HCT116 (cell line): Measurements from ENCODE around the gene IL26. TPM values are rescaled to one million over a fixed set of nuclear protein-coding genes. Genes with fewer than 3 reads are reported as not detected.

Experiments used
- ATAC-seq: fragments of 200-7000 bp; cut with Tn5 transposase; 2 replicates; pipeline ENCODE4 v1.9.1; 2020; ENCODE audit warnings: mild to moderate bottlenecking, moderate library complexity
- BruUV-seq: library from RNA; stranded (reverse); fragments of 400-500 nt; replicated peaks from 2 replicates; lab custom pipeline; 2021; lab: Mats Ljungman, UMichigan
- CTCF ChIA-PET: fragments of 300-600 bp; sonication (Branson Sonifier 250); formaldehyde crosslinking; loops from one replicate; lab custom pipeline; 2021; ENCODE audit warnings: antibody characterized with exemption; lab: Charles Lee
- POLR2A ChIA-PET: fragments of 300-600, 350-600 bp; sonication (Branson Sonifier 250); formaldehyde crosslinking; loops from one replicate; lab custom pipeline; 2021; ENCODE audit warnings: antibody characterized with exemption; lab: Charles Lee
- RAD21 ChIA-PET, 2 experiments: fragments of 300-600 bp; sonication (Branson Sonifier 250); formaldehyde crosslinking; loops; one replicate each; lab custom pipeline; 2023; ENCODE audit warnings: low total read pairs in 2 of 2; ENCODE audit not compliant: uncharacterized antibody in 2 of 2, unreplicated experiment in 2 of 2, low non-redundant PET in 1 of 2; lab: Charles Lee
- DNase-seq: peaks from one replicate; pipeline ENCODE4 v3.0.0-alpha.2; 2010; ENCODE audit warnings: low read depth, low spot score
- H2AFZ ChIP-seq: fragments of 200-600 bp; shearing (Covaris generic), sonication (generic); 2 replicates; pipeline ENCODE4 v1.6.1; 2017; ENCODE audit warnings: low read depth, mixed run types, mixed read lengths, antibody characterized with exemption, low read length; ENCODE audit not compliant: poor library complexity, severe bottlenecking
- H3K27ac ChIP-seq: 2 replicates; pipeline ENCODE4 v1.5.1; 2012; ENCODE audit warnings: low read depth, low read length
- H3K27me3 ChIP-seq: fragments of 200-600 bp; sonication (generic); 2 replicates; pipeline ENCODE4 v1.6.1; 2016; ENCODE audit warnings: mixed run types, low read length, mixed read lengths; ENCODE audit not compliant: insufficient read depth
- H3K36me3 ChIP-seq, 2 experiments: fragments of 200-500 bp in 1 of 2; fragments of 200-600 bp in 1 of 2; sonication (Bioruptor generic) in 1 of 2; sonication (generic) in 1 of 2; 2 replicates each; pipeline versions ENCODE4 v1.5.1 to v1.6.1; 2014 to 2016; ENCODE audit warnings: low read length in 2 of 2, inconsistent platforms in 1 of 2, mixed read lengths in 1 of 2, mixed run types in 1 of 2; ENCODE audit not compliant: insufficient read depth in 2 of 2, control insufficient read depth in 1 of 2
- H3K4me1 ChIP-seq, 2 experiments: fragments of 200-600 bp in 1 of 2; sonication (generic) in 1 of 2; 2 replicates each; pipeline versions ENCODE4 v1.5.1 to v1.6.1; 2012 to 2017; ENCODE audit warnings: low read length in 2 of 2, inconsistent platforms in 1 of 2, mild to moderate bottlenecking in 1 of 2, mixed read lengths in 1 of 2, mixed run types in 1 of 2, moderate library complexity in 1 of 2; ENCODE audit not compliant: insufficient read depth in 2 of 2, control insufficient read depth in 1 of 2
- H3K4me2 ChIP-seq: fragments of 200-600 bp; sonication (generic); 2 replicates; pipeline ENCODE4 v1.6.1; 2017; ENCODE audit warnings: mixed run types, low read length, mixed read lengths
- H3K4me3 ChIP-seq, 2 experiments: fragments of 200-600 bp in 1 of 2; sonication (generic) in 1 of 2; replicated peaks in 1 of 2; 2 replicates each; pipeline ENCODE4 v1.5.1; 2011 to 2016; ENCODE audit warnings: low read length in 2 of 2, control low read depth in 1 of 2, low read depth in 1 of 2, mild to moderate bottlenecking in 1 of 2, mixed read lengths in 1 of 2, mixed run types in 1 of 2
- H3K79me2 ChIP-seq: fragments of 200-600 bp; sonication (generic); 2 replicates; pipeline ENCODE4 v1.6.1; 2017; ENCODE audit warnings: mild to moderate bottlenecking, mixed run types, low read length, moderate library complexity, mixed read lengths; ENCODE audit not compliant: insufficient read depth
- H3K9ac ChIP-seq: fragments of 200-600 bp; sonication (generic); 2 replicates; pipeline ENCODE4 v1.6.1; 2016; ENCODE audit warnings: low read length, mixed read lengths
- H3K9me2 ChIP-seq: fragments of 200-600 bp; sonication (generic), shearing (Covaris generic); 2 replicates; pipeline ENCODE4 v1.6.1; 2017; ENCODE audit warnings: mixed run types, mild to moderate bottlenecking, moderate library complexity; ENCODE audit not compliant: insufficient read depth
- H3K9me3 ChIP-seq, 2 experiments: fragments of 200-500 bp in 1 of 2; fragments of 200-600 bp in 1 of 2; sonication (Bioruptor generic) in 1 of 2; sonication (generic) in 1 of 2; 2 replicates each; pipeline ENCODE4 v1.6.1; 2014 to 2017; ENCODE audit warnings: low read length in 2 of 2, mixed read lengths in 2 of 2, inconsistent platforms in 1 of 2, low read depth in 1 of 2, mild to moderate bottlenecking in 1 of 2, mixed run types in 1 of 2, moderate library complexity in 1 of 2; ENCODE audit not compliant: control insufficient read depth in 1 of 2, insufficient read depth in 1 of 2
- H4K20me1 ChIP-seq: fragments of 200-600 bp; sonication (generic), shearing (Covaris generic); 2 replicates; pipeline ENCODE4 v1.6.1; 2017; ENCODE audit warnings: mixed run types, mild to moderate bottlenecking, moderate library complexity; ENCODE audit not compliant: insufficient read depth
- CBX3 ChIP-seq: IDR thresholded peaks from 2 replicates; pipeline ENCODE4 v1.6.1; 2012; ENCODE audit warnings: low read depth
- CEBPB ChIP-seq: IDR thresholded peaks from 2 replicates; pipeline ENCODE4 v1.6.1; 2012; ENCODE audit warnings: low read depth
- EGR1 ChIP-seq: IDR thresholded peaks from 2 replicates; pipeline ENCODE4 v1.6.1; 2012; ENCODE audit warnings: low read depth
- EZH2 ChIP-seq: fragments of 200-600 bp; sonication (generic); IDR thresholded peaks from 2 replicates; pipeline ENCODE4 v1.6.1; 2017; ENCODE audit warnings: antibody characterized with exemption, mixed run types
- EZH2phosphoT487 ChIP-seq: fragments of 200-600 bp; IDR thresholded peaks from 2 replicates; pipeline ENCODE4 v1.6.1; 2018; ENCODE audit warnings: antibody characterized with exemption, borderline replicate concordance
- FOSL1 ChIP-seq: IDR thresholded peaks from 2 replicates; pipeline ENCODE4 v1.6.1; 2012; ENCODE audit warnings: low read depth
- JUND ChIP-seq: IDR thresholded peaks from 2 replicates; pipeline ENCODE4 v1.6.1; 2012
- MAX ChIP-seq: IDR thresholded peaks from 2 replicates; pipeline ENCODE4 v1.6.1; 2012
- POLR2A ChIP-seq: IDR thresholded peaks from 2 replicates; pipeline ENCODE4 v1.7.0; 2011; ENCODE audit warnings: borderline replicate concordance; ENCODE audit not compliant: insufficient read depth, insufficient read length; ENCODE audit errors: extremely low read depth
- POLR2AphosphoS5 ChIP-seq: IDR thresholded peaks from 2 replicates; pipeline ENCODE4 v1.6.1; 2011; ENCODE audit warnings: mild to moderate bottlenecking, low read depth, low read length, moderate library complexity
- RAD21 ChIP-seq: IDR thresholded peaks from 2 replicates; pipeline ENCODE4 v1.6.1; 2012; ENCODE audit warnings: low read depth, mild to moderate bottlenecking
- REST ChIP-seq: IDR thresholded peaks from 2 replicates; pipeline ENCODE4 v1.6.1; 2012; ENCODE audit warnings: low read depth
- SRF ChIP-seq: IDR thresholded peaks from 2 replicates; pipeline ENCODE4 v1.6.1; 2012; ENCODE audit warnings: low read depth
- TCF7L2 ChIP-seq: IDR thresholded peaks from 2 replicates; pipeline ENCODE4 v1.7.0; 2011; ENCODE audit warnings: borderline replicate concordance, inconsistent platforms; ENCODE audit not compliant: insufficient read depth, insufficient read length; ENCODE audit errors: extremely low read depth
- ZBTB33 ChIP-seq: IDR thresholded peaks from 2 replicates; pipeline ENCODE4 v1.6.1; 2011; ENCODE audit warnings: mild to moderate bottlenecking, low read length, moderate library complexity; ENCODE audit not compliant: insufficient replicate concordance; ENCODE audit errors: extremely low read depth
- ZNF274 ChIP-seq: fragments of 200-500 bp; sonication (Bioruptor generic); IDR thresholded peaks from 2 replicates; pipeline ENCODE4 v1.6.1; 2014; ENCODE audit warnings: mild to moderate bottlenecking, low read depth, low read length, inconsistent platforms
- intact Hi-C: fragments of 100-400 bp; cut with micrococcal nuclease; formaldehyde crosslinking; loops from 2 replicates; pipeline ENCODE4 v1.10.0; 2022
- total RNA-seq: library from RNA; stranded (reverse); gene quantifications from one replicate; pipeline ENCODE4 v1.2.1, GENCODE V29; 2021; ENCODE audit not compliant: unreplicated experiment

The IL26 gene
- total RNA-seq, 1 experiment from 2014 or later: not detected

GRCh38 chr12:68176257-68176656 lies 49.4 kb downstream of the IL26 start:
- intact Hi-C loops: no loop called here
- Histone ChIP-seq H3K4me2 (no peak overlapping the region), H3K36me3 (no peaks in the 10 kb centered on the region), H4K20me1 (no peaks in the 10 kb centered on the region), H3K27ac (no peak overlapping the region), H2AFZ (no peak overlapping the region), H3K27me3 (no peaks in the 10 kb centered on the region), H3K9me2 (no peaks in the 10 kb centered on the region), H3K9me3 (no peaks in the 10 kb centered on the region), H3K9ac (no peak overlapping the region), H3K79me2 (no peaks in the 10 kb centered on the region), H3K4me3 (no peak overlapping the region), H3K4me1 (no peaks in the 10 kb centered on the region; a peak in 1 of 4 replicates)
- no peak for TF ChIP-seq EZH2phosphoT487
- TF ChIP-seq SRF: no peak
- TF ChIP-seq POLR2AphosphoS5: no peak
- TF ChIP-seq ZNF274: no peak
- no peak for TF ChIP-seq POLR2A
- no peak for TF ChIP-seq FOSL1
- TF ChIP-seq JUND: no peak
- TF ChIP-seq EGR1: no peak
- no peak for TF ChIP-seq ZBTB33
- TF ChIP-seq CEBPB: no peak
- TF ChIP-seq MAX: no peak
- TF ChIP-seq CBX3: no peak
- TF ChIP-seq RAD21: no peak
- no peak for TF ChIP-seq REST
- TF ChIP-seq TCF7L2: no peak
- TF ChIP-seq EZH2: no peak
- RAD21 ChIA-PET: no interaction called here
- CTCF ChIA-PET: interaction anchor here (1.0 kb wide), 1 partner anchor 18 kb away, joined by 3 read pairs; no protein-coding TSS in a partner anchor
- POLR2A ChIA-PET: no interaction called here
- ATAC-seq: no peak
- no peak for DNase-seq
- no TSS peak for BruUV-seq
